CD8-positive, alpha-beta memory T cell (primary cell): ENCODE results near the gene KCNK5. TPM values are rescaled to one million over a fixed set of nuclear protein-coding genes. Genes with fewer than 3 reads are reported as not detected.
A peak's percentile ranks its signal among the peaks of the same experiment; 100 is the strongest.

ENCODE experiments used
- CTCF ChIA-PET: fragments of 350-600 bp; sonication (Branson Sonifier 250); formaldehyde crosslinking; loops from one replicate; lab custom pipeline; 2021; ENCODE audit warnings: antibody characterized with exemption; lab: Charles Lee
- POLR2A ChIA-PET: fragments of 350-600 bp; sonication (Branson Sonifier 250); formaldehyde crosslinking; loops from one replicate; lab custom pipeline; 2021; ENCODE audit warnings: antibody characterized with exemption; lab: Charles Lee
- DNase-seq, 5 donors: peaks; one replicate each; pipeline versions ENCODE4 v3.0.0 to v3.0.0-alpha.2; 2020 to 2022; ENCODE audit warnings: mixed read lengths in 1 of 5
- H3K27ac ChIP-seq: one replicate; pipeline ENCODE4 v1.7.0; 2013; ENCODE audit warnings: low read depth, mild to moderate bottlenecking, low read length, moderate library complexity
- H3K27me3 ChIP-seq: 2 replicates; pipeline ENCODE4 v1.7.0; 2013; ENCODE audit warnings: low read length, mild to moderate bottlenecking; ENCODE audit not compliant: insufficient read depth, poor library complexity, severe bottlenecking
- H3K36me3 ChIP-seq: 2 replicates; pipeline ENCODE4 v1.7.0; 2013; ENCODE audit warnings: mild to moderate bottlenecking, low read length, moderate library complexity; ENCODE audit not compliant: insufficient read depth
- H3K4me1 ChIP-seq: 2 replicates; pipeline ENCODE4 v1.7.0; 2013; ENCODE audit warnings: mild to moderate bottlenecking, low read length, moderate library complexity; ENCODE audit not compliant: insufficient read depth
- H3K4me3 ChIP-seq: 2 replicates; pipeline ENCODE4 v1.7.0; 2013; ENCODE audit warnings: mild to moderate bottlenecking, low read length
- H3K9me3 ChIP-seq: 2 replicates; pipeline ENCODE4 v1.7.0; 2013; ENCODE audit warnings: mild to moderate bottlenecking, low read length
- H3K27ac Mint-ChIP-seq, 8 donors: one replicate each; pipeline ENCODE4 v1.8.0; 2020 to 2021; ENCODE audit warnings: mixed read lengths in 8 of 8, mild to moderate bottlenecking in 6 of 8, inconsistent platforms in 3 of 8, moderate library complexity in 3 of 8
- H3K27me3 Mint-ChIP-seq, 2 donors: one replicate each; pipeline ENCODE4 v1.8.0; 2020 to 2021; ENCODE audit warnings: mixed read lengths in 2 of 2, mild to moderate bottlenecking in 1 of 2, moderate library complexity in 1 of 2
- H3K36me3 Mint-ChIP-seq, 3 donors: one replicate each; pipeline ENCODE4 v1.8.0; 2020 to 2021; ENCODE audit warnings: mixed read lengths in 3 of 3, inconsistent platforms in 1 of 3, mild to moderate bottlenecking in 1 of 3
- H3K4me1 Mint-ChIP-seq, 3 donors: one replicate each; pipeline ENCODE4 v1.8.0; 2020 to 2021; ENCODE audit warnings: mixed read lengths in 3 of 3, inconsistent platforms in 1 of 3, mild to moderate bottlenecking in 1 of 3
- H3K4me3 Mint-ChIP-seq, 7 donors: one replicate each; pipeline ENCODE4 v1.8.0; 2020 to 2021; ENCODE audit warnings: mixed read lengths in 7 of 7, mild to moderate bottlenecking in 6 of 7, moderate library complexity in 4 of 7, inconsistent platforms in 2 of 7
- H3K9me3 Mint-ChIP-seq, 5 donors: one replicate each; pipeline ENCODE4 v1.8.0; 2020 to 2022; ENCODE audit warnings: mixed read lengths in 5 of 5, mild to moderate bottlenecking in 3 of 5, moderate library complexity in 2 of 5, inconsistent platforms in 1 of 5
- polyA plus RNA-seq: library from polyadenylated mRNA; unstranded; fragments of 300-500 nt; fragmentation: Illumina TruSeq; gene quantifications from one replicate; pipeline ENCODE4 v1.2.3, GENCODE V29; 2021
- total RNA-seq, 2 experiments: library from RNA; stranded (reverse); gene quantifications; one replicate each; pipeline ENCODE4 v1.2.3, GENCODE V29; 2021

KCNK5 gene
- total and polyA plus RNA-seq, 3 experiments from 2014 or later: 0.97 to 28.4 (median 27.6) TPM

DNA sequence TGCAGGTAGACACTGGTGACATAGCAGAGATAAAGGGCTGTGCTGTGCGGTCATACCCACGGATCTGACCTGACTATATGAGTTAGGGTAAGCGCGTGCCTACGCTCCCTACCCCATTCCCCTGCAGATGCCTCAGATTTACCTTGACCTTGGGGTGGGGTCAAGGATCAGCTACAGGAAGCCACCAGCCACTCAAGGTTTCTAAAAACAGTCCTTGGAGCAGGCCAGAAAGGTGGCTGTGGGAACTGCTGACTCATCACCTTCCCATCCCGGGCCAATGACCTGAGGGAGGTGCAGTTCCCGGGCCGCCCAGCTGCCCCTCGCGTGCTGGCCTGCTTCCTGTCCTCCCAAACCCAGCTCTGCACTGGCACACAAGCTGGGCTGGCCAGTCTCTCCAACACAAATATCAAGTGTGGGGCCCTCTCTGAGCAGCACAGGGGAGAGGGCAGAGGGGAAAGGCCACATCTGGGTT lies 23.0 kb downstream of the KCNK5 start:
- no peaks in the 10 kb centered on the region for H3K4me1 ChIP-seq
- H3K9me3 ChIP-seq: no peaks in the 10 kb centered on the region
- no peaks in the 10 kb centered on the region for H3K27me3 ChIP-seq
- H3K27me3 Mint-ChIP-seq: no peaks in the 10 kb centered on the region
- H3K36me3 Mint-ChIP-seq: peaks cover 0 to 2% (median 0%) of the 10 kb centered on the region in 3 donors
- DNase-seq: no peak
- H3K4me1 Mint-ChIP-seq: peaks cover 0 to 40% (median 18%) of the 10 kb centered on the region in 3 donors
- no peak overlapping the region for H3K27ac Mint-ChIP-seq
- no peak overlapping the region for H3K4me3 ChIP-seq
- H3K27ac ChIP-seq: no peak overlapping the region
- CTCF ChIA-PET: interaction anchor here (1.2 kb wide), 1 partner anchor 97 kb away, joined by 3 read pairs; no protein-coding TSS in a partner anchor
- no peaks in the 10 kb centered on the region for H3K9me3 Mint-ChIP-seq
- no peak overlapping the region for H3K4me3 Mint-ChIP-seq
- no peaks in the 10 kb centered on the region for H3K36me3 ChIP-seq
- POLR2A ChIA-PET: no interaction called here

GRCh38 chr6:39204646-39205244 lies 24.5 kb downstream of the KCNK5 start:
- H3K4me3 ChIP-seq: no peak overlapping the region
- CTCF ChIA-PET: interaction anchor here (1.3 to 2.1 kb wide), 2 partner anchors 10 to 98 kb away, joined by 3 to 7 read pairs; no protein-coding TSS in a partner anchor

DNA sequence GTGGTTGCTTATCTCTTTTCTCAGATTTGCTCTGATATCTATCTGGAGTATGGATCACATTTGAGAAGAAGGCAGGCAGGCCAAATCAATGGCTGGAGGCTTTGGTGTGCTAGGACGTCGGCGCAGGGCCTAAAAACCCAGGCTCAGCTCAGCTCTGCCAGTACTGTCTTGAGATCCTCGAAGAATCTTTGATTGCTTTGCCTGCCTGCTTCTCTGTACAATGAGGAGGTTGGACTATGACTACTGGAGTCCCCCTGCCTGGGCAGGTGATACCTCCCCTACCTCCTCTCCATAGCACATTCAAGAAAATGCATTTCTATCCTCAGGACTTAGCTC lies 25.1 kb downstream of the KCNK5 start:
- no peaks in the 10 kb centered on the region for H3K27me3 ChIP-seq
- Mint-ChIP-seq H3K36me3 (peaks cover 0 to 2% (median 0%) of the 10 kb centered on the region in 3 donors), H3K4me3 (no peak overlapping the region), H3K27ac (peak overlapping the region in 1 of 8 donors; percentile 35), H3K4me1 (peaks cover 0 to 26% (median 11%) of the 10 kb centered on the region in 3 donors), H3K27me3 (no peaks in the 10 kb centered on the region), H3K9me3 (no peaks in the 10 kb centered on the region)
- ChIA-PET CTCF (interaction anchor here (1.0 to 2.1 kb wide), 3 partner anchors 12 to 99 kb away, joined by 3 to 7 read pairs (median 3); no protein-coding TSS in a partner anchor), POLR2A (no interaction called here)
- no peaks in the 10 kb centered on the region for H3K36me3 ChIP-seq
- H3K4me3 ChIP-seq: no peak overlapping the region
- no peaks in the 10 kb centered on the region for H3K4me1 ChIP-seq
- no peak for DNase-seq
- no peaks in the 10 kb centered on the region for H3K9me3 ChIP-seq
- no peak overlapping the region for H3K27ac ChIP-seq

More at GRCh38 chr6:39204646-39205244, 24.5 kb downstream of the KCNK5 start:
- POLR2A ChIA-PET: no interaction called here
- no peak overlapping the region for H3K27ac Mint-ChIP-seq
- no peaks in the 10 kb centered on the region for H3K36me3 ChIP-seq
- no peak overlapping the region for H3K27ac ChIP-seq
- peaks cover 0 to 2% (median 0%) of the 10 kb centered on the region in 3 donors for H3K36me3 Mint-ChIP-seq
- H3K4me1 ChIP-seq: no peaks in the 10 kb centered on the region
- DNase-seq: no peak
- no peaks in the 10 kb centered on the region for H3K9me3 Mint-ChIP-seq
- H3K9me3 ChIP-seq: no peaks in the 10 kb centered on the region
- no peak overlapping the region for H3K4me3 Mint-ChIP-seq
- peaks cover 0 to 32% (median 14%) of the 10 kb centered on the region in 3 donors for H3K4me1 Mint-ChIP-seq
- H3K27me3 Mint-ChIP-seq: no peaks in the 10 kb centered on the region
- no peaks in the 10 kb centered on the region for H3K27me3 ChIP-seq

DNA sequence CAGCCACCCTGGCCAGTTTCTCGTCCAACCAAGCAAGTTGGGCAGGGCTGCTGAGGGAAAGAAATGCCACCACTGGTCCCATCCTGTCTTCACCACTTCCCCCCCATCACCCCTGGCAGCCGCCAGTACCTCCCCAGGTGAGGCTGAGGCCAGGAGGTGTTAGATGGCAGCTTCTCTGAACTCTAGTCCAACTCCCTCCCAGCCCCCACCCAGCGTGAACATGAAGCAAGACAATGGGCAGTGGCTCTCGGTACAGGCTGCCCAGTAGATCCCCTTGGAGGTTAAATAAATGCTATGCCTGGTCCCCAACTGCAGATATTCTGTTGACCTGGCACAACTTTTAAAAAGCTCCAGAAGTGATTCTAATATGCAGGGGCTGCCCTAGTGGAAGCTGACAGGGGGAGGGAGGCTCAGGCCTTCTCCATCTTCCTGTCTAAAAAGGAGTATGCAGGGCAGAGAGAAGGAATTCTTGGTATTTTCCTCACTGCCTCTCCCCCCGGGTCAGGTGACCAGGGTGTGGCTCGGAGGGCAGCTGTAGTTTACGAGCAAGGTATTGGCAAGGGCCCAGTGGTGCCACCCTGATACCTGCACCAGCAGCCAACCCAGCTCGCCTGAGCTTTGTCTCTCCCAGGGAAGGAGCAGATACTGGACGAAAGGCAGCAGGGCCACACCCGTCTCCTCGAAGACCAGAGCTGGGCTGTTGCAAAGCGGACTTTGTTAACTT lies 25.7 kb downstream of the KCNK5 start:
- Mint-ChIP-seq H3K27ac (peak overlapping the region in 1 of 8 donors; percentile 65), H3K27me3 (no peaks in the 10 kb centered on the region), H3K4me1 (peaks cover 0 to 25% (median 11%) of the 10 kb centered on the region in 3 donors), H3K4me3 (no peak overlapping the region), H3K36me3 (peaks cover 0 to 2% (median 0%) of the 10 kb centered on the region in 3 donors), H3K9me3 (no peaks in the 10 kb centered on the region)
- Histone ChIP-seq H3K36me3 (no peaks in the 10 kb centered on the region), H3K4me1 (no peaks in the 10 kb centered on the region), H3K27ac (no peak overlapping the region), H3K9me3 (no peaks in the 10 kb centered on the region), H3K4me3 (no peak overlapping the region), H3K27me3 (no peaks in the 10 kb centered on the region)
- ChIA-PET CTCF (interaction anchor here (1.0 to 2.1 kb wide), 3 partner anchors 12 to 99 kb away, joined by 3 to 7 read pairs (median 3); no protein-coding TSS in a partner anchor), POLR2A (no interaction called here)
- no peak for DNase-seq

DNA sequence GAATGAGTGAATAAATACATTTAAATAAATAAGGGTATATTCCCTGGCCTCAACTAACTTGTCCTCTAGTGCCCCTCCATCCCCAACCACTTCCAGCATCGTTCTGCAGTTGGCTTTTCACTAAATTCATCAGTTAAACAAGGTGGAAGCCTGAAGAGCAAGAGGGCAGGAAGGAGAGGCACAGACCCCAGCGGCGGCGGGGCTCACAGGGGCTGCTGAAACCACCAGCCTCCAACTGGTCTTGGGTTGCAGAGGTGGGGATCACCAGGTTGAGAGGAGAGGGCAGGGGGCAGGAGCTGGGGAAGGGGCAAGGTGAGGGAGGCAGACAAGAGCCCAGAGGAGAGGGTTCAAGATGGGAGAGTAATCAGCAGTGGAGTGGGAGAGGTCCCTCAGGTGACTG lies 27.1 kb downstream of the KCNK5 start:
- DNase-seq: no peak
- Histone ChIP-seq H3K27me3 (no peaks in the 10 kb centered on the region), H3K36me3 (no peaks in the 10 kb centered on the region), H3K4me1 (no peaks in the 10 kb centered on the region), H3K9me3 (no peaks in the 10 kb centered on the region), H3K4me3 (no peak overlapping the region), H3K27ac (no peak overlapping the region)
- CTCF ChIA-PET: interaction anchor here (0.9 to 1.8 kb wide), 3 partner anchors 8 to 12 kb away, joined by 3 to 4 read pairs (median 4); no protein-coding TSS in a partner anchor
- POLR2A ChIA-PET: no interaction called here
- H3K27ac Mint-ChIP-seq: no peak overlapping the region
- peaks cover 0 to 25% (median 11%) of the 10 kb centered on the region in 3 donors for H3K4me1 Mint-ChIP-seq
- no peak overlapping the region for H3K4me3 Mint-ChIP-seq
- H3K27me3 Mint-ChIP-seq: no peaks in the 10 kb centered on the region
- H3K36me3 Mint-ChIP-seq: peaks cover 0 to 2% (median 0%) of the 10 kb centered on the region in 3 donors
- H3K9me3 Mint-ChIP-seq: no peaks in the 10 kb centered on the region

DNA sequence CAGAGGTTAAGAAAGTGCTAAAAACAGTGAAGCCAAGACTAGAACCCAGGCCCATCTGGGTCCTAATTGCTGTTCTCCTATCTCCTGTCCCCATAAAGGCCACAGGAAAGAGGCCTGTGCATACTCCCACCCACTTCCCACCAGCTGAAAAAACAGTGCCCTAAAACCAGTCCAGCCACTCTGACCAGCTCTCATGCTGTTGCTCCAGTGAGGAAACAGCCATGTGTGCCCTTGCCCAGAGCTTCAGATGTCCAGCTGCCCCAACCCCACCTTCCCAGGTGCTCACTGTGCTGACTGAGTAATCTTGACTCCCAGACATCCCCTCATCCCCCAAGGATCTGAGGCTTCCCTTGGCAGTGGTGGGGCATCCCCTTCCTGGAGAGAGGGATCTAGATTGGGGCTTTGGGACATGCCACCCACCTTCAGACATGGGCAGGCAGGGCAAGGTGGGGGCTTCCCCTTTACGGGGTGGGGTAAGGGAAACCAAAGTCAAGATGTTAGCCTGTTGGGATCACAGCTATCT lies 28.7 kb downstream of the KCNK5 start:
- CTCF ChIA-PET: interaction anchor here (0.8 to 1.2 kb wide), 4 partner anchors 9 to 161 kb away, joined by 3 to 4 read pairs (median 3); no protein-coding TSS in a partner anchor
- Histone ChIP-seq H3K4me3 (no peak overlapping the region), H3K9me3 (no peaks in the 10 kb centered on the region), H3K4me1 (no peaks in the 10 kb centered on the region), H3K27me3 (no peaks in the 10 kb centered on the region), H3K27ac (no peak overlapping the region), H3K36me3 (no peaks in the 10 kb centered on the region)
- Mint-ChIP-seq H3K27me3 (no peaks in the 10 kb centered on the region), H3K4me1 (peaks cover 0 to 20% (median 11%) of the 10 kb centered on the region in 3 donors), H3K9me3 (no peaks in the 10 kb centered on the region), H3K36me3 (no peaks in the 10 kb centered on the region), H3K4me3 (no peak overlapping the region), H3K27ac (no peak overlapping the region)
- peak in 1 of 5 donors; percentile 4 for DNase-seq
- POLR2A ChIA-PET: no interaction called here

DNA sequence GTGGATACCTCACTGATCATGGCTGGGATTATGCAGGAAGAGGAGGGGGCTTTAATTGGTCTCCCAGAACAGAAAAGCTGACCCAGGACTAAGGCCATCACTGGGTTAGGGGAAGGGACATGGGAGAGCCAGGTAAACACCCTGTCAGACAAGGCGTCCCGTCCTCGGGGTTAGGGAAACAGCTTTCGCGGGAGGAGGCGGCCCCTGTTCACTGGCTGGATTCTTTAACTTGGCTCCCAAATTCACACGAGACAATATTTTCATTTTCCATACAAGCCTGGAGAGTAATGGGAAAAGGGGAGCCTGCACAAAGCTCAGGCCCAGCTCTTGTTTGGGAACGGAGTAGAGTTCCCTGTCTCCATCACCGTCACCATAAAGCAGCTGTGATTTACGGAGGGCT lies 29.3 kb downstream of the KCNK5 start:
- Histone ChIP-seq H3K4me1 (no peaks in the 10 kb centered on the region), H3K4me3 (no peak overlapping the region), H3K27me3 (no peaks in the 10 kb centered on the region), H3K36me3 (no peaks in the 10 kb centered on the region), H3K9me3 (no peaks in the 10 kb centered on the region), H3K27ac (no peak overlapping the region)
- H3K4me1 Mint-ChIP-seq: peaks cover 0 to 20% (median 11%) of the 10 kb centered on the region in 3 donors
- peaks cover under 1 to 2% (median 1%) of the 10 kb centered on the region in 3 donors for H3K36me3 Mint-ChIP-seq
- ChIA-PET POLR2A (no interaction called here), CTCF (interaction anchor here (0.8 to 1.2 kb wide), 3 partner anchors 8 to 162 kb away, joined by 3 read pairs; no protein-coding TSS in a partner anchor)
- no peaks in the 10 kb centered on the region for H3K27me3 Mint-ChIP-seq
- DNase-seq: peak in 1 of 5 donors; percentile 3
- no peaks in the 10 kb centered on the region for H3K9me3 Mint-ChIP-seq
- H3K4me3 Mint-ChIP-seq: no peak overlapping the region
- H3K27ac Mint-ChIP-seq: no peak overlapping the region
